HG02970 (cell line): ENCODE data around the gene SDR42E2.
"Not testable (repeated sequence)": the region's sequence is repeated elsewhere in the genome, so short reads cannot be mapped to it uniquely, and the experiment has no call there.

Experiments used
- ATAC-seq: cut with Tn5 transposase; IDR thresholded peaks from one replicate; pipeline ENCODE4 v1.9.1; 2021; ENCODE audit warnings: mild to moderate bottlenecking, moderate library complexity, moderate number of reproducible peaks; ENCODE audit not compliant: unreplicated experiment, low FRiP score

SDR42E2 gene

GRCh38 chr16:22153078-22153477 lies 9.2 kb upstream of the SDR42E2 start:
- ATAC-seq, result not testable (repeated sequence)

GRCh38 chr16:22161401-22161800 lies 905 bp upstream of the SDR42E2 start:
- ATAC-seq, result no peak

DNA sequence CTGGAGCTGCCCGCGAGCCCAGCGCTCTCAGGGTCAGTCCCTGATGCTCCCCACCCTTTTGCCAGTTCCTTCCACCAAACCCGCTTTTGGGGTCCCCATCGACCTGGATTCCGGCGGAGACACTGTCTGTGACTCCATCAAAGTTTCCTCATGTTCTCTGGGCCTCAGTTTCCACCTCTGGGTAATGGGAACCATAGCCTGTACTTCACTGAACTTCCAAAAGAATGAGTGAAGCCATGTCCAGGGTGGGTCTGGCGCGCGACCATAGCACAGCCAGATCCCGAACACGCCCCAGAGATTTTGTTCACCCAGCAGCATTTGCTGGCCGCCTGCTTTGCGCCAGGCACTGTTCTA lies 327 bp downstream of the SDR42E2 start:
- ATAC-seq, result no peak

DNA sequence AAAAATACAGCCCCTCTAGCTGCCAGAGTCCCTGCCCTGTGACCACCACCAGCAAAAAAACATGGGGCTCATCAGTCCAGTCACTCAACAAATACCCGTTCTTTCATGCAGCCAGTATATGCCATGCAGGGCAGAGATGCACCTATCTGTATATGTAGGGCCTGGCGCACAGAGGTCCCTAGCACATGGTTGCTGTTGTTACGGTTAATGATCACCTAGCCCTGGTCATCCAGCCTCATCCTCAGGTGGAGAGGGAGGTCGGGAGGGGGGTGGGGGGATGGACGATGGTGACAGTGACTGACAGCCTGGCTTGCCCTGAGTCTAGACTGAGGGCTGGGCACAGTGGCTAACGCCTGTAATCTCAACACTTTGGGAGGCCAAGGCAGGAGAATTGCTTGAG lies 1.5 kb downstream of the SDR42E2 start:
- no peak for ATAC-seq

- no peak for ATAC-seq
Observed at GRCh38 chr16:22164482-22164881, 2.2 kb downstream of the SDR42E2 start.

GRCh38 chr16:22165508-22166285 lies 3.4 kb downstream of the SDR42E2 start:
- ATAC-seq, result no peak

DNA sequence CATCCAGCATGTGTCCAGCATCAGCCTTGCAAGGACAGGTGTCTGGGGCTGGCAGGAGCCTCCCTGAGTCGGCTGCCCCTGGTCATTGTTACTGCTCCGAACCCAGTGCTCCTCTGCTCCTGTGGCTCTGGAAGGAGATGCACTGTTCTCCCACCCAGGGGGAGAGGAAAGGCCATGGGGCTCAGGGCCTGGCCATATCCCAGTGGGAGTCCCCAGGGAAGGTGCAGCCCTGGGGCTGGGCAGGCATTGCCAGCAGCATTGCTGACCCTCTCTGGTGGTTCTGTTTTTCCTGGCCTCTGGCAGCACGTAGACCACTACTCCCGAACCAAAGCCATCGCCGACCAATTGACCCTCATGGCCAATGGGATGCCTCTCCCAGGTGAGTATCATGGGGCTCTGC lies 9.6 kb downstream of the SDR42E2 start:
- ATAC-seq, result no peak

DNA sequence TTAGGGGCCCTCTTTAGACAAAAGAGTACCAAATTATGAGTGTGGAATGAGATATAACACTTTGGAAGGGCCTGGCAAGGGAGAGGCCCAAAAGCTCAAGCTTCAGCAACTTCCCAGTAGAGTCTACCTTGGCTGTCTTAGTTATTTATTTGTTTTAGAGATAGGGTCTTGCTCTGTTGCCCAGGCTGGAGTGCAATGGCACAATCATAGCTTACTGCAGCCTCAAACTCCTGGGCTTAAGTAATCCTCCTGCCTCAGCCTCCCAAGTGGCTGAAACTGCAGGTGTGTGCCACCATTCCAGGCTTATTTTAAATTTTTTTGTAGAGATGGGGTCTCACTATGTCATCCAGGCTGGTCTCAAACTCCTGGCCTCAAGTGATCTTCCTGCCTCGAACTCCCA lies 10.3 kb downstream of the SDR42E2 start:
- ATAC-seq, result not testable (repeated sequence)

DNA sequence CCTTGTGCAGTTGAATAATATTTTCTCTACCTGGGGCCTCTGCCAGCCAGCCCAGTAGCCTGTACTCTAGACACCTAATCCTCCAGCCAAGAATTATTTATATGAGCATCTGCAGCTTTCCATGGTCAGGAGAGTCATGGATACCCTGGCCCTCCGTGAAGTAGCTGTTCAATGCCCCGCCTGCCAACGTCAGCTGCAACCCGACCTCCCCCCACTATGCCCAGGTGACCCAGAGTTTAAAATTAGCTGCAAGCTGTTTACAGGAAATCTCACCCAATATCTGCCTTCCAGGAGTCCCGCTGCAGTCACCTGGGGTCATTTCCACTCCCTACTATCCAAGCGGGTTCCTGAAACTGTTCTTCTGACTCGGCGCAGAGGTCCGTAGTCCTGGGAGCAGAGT lies 12.3 kb downstream of the SDR42E2 start:
- ATAC-seq, result no peak

DNA sequence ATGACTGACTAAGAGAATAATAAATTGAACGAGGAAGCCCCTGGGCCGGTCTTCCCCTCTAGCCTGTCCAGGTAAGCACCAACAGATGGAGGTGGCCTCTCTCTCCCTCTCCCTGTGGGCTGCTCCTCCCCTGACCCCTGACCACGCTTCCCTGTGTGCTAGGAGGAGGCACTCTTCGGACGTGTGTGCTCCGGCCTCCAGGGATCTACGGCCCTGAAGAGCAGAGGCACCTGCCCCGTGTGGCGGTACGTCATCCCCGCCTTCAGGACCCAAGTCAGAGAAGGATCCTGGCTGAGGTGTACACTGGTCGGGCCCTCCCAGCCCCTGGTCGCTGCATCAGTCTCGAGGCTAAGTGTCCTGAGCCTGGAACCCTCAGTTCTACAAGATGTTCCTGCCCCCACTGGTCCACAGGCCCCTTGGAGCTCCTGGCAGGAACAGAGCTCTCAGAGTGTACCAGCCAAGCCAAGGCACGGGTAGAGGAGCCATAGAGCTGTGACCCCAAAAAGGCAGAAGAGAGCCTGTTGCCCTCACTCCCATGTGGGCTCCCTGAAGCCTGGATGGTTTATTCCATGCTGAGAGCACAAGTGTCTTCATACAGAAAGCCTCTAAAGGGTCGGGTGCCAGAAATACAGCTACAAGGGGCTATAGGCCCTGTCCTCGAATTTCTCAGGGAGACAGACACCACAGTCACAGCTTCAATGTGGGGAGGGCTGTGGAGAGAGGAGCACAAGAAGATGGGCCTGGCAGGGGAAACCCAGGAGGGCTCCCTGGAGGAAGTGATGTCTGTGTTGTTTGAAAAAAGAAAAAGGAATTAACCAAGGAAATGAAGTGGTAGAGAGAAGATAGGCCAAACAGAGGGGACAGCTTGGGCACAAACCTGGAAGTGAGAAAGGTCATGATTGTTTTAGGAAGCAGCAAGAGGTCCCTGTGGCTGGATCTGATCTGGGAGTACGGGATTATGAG lies 15.9 kb downstream of the SDR42E2 start:
- ATAC-seq, result no peak

- no peak for ATAC-seq
Observed at GRCh38 chr16:22181426-22181825, 19.1 kb downstream of the SDR42E2 start.

GRCh38 chr16:22181843-22182242 lies 19.5 kb downstream of the SDR42E2 start:
- no peak for ATAC-seq

DNA sequence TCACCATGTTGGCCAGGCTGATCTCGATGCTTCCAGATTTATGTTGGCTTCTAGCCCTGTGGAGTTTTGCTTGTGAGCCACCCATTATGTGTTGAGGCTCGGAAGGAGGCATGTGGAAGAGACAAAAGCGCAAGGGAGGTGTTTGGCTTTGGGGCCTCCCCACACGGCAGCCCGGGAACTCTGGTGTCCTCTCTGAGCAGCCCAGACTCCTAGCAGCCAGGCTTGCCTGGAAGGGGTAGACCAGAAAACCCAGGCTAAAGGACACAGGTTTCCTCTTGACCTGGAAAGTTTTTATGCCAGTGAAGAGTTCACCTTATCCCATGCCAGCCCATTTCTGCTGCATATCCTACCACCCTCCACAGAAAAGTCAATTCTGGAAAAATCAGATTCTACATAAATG lies 21.0 kb downstream of the SDR42E2 start:
- ATAC-seq, result no peak

DNA sequence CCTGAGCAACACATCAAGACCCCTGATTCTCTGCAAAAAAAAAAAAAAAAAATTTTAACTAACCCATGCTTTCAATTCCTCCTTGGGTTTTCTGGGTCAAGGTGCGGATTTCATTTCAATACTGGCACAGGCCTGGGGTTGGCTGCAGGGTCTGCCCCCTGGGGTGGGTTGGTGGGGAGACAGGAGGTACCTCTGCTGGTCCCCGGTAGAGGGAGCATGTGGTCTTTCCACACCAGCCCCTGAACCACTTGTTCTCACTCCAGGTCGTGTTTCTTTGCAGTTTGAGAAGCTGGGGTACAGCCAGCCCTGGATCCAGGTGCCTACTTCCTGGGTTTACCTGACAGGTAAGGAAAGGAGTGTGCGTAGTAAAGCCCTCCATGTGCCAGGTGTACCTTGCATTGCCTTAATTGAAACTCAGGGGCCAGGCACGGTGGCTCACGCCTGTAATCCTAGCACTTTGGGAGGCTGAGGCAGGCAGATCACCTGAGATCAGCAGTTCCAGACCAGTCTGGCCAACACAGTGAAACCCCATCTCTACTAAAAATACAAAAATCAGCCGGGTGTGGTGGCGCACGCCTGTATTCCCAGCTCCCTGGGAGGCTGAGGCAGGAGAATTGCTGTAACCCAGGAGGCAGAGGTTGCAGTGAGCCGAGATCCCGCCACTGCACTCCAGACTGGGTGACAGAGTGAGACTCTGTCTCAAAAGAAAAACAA lies 21.8 kb downstream of the SDR42E2 start:
- no peak for ATAC-seq

GRCh38 chr16:22184615-22184968 lies 22.3 kb downstream of the SDR42E2 start:
- ATAC-seq, result no peak

DNA sequence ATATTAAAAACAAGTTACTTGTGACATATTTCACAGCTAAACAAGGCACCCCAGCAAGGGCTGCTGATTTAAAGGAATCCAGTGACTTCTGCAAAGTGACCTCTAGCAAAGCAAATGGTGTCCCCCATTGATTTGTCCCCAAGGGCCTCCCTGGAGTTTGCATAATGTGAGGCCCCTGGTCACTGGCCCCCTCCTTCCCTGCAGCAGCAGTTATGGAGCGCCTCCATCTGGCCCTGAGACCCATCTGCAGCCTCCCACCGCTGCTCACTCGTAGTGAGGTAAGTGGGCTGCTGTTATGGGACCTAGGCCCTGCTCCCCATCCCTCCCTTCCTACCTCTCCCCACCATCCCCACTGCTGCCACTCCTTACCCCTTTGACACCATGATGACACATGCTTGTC lies 24.2 kb downstream of the SDR42E2 start:
- ATAC-seq, result no peak

- no peak for ATAC-seq
Observed at GRCh38 chr16:22188267-22188594, 25.9 kb downstream of the SDR42E2 start.

DNA sequence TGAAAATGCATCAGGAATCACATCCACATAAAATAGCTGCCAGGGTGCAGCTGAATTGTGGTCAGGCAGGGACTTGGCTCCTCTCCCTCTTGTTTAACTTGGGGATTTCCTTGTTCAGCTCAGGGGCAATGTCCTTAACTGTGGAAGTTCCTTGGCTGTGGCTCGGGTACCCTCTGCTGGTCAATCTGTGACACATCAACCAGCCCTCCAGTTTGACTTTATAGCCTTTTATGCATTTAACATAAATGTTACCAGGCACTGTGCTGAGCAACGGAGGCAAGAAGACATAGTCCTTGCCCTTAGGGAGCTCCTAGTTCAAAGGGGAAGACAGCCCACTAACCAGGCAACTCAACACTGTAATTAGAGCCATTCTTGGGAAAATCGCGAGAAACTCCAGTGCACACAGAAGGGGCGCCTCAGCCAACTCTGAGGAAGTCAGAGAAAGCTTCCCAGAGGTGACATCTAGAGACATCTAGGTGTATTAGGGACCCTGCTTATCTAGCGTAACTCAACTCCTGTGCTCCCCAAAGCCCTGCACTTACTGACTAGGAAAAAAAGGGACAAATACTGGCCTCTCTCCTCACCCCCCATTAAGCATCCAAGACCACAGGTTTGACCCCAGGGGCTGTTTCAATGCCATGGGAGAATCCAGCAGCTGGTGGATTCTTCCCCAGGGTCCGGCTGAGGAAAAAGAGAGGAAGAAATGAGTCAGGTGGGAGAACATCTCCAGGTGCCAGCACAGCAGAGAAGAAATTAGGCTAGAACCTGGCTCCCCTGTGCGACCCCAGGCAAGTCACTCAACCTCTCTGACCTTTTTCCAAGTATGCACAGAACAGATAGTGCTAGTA lies 26.5 kb downstream of the SDR42E2 start:
- ATAC-seq, result no peak

DNA sequence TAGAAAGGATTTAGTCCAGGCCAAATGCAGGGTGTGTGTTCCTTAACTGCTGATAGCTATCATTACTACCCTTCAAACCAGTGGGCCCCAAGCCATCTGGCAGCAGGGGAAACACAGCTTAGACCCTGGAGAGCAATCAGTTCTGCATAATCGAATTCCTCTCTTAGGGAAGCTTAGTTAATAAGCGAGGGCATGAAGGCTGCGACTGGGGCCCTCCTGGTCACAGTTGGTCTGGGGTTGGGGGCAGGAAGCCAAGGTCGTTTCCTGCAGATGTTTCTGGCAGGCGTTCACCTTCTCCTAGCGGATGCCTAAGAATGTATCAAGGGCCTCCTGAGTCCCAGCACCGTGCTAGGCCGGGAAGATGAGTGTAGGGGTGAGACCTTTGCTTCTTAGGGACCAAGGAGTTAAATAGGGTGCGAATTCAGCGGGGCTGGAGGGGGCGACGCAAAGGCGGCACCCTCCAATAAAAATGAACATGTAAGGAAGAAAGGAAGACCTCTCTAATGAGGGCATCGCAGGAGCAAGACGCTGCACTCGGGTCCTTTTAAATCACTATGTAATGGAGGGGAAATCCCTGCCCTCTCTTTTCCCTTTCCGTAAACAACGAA lies 27.3 kb downstream of the SDR42E2 start:
- no peak for ATAC-seq
